IMR-90 (cell line): Measurements from ENCODE around the gene SMIM5. TPM values are rescaled to one million over a fixed set of nuclear protein-coding genes. Genes with fewer than 3 reads are reported as not detected.

Experiments
- ATAC-seq: fragments of 200-7000 bp; cut with Tn5 transposase; 2 replicates; pipeline ENCODE4 v1.9.1; 2020; ENCODE audit warnings: low read depth, mild to moderate bottlenecking, moderate library complexity
- BruUV-seq: library from RNA; stranded (reverse); fragments of 400-500 nt; replicated peaks from 2 replicates; lab custom pipeline; 2021; lab: Mats Ljungman, UMichigan
- CTCF ChIA-PET: fragments of 300-600 bp; formaldehyde crosslinking; extraction: SDS; loops from one replicate; lab custom pipeline; 2021; ENCODE audit warnings: antibody characterized with exemption; lab: Yijun Ruan, JAX
- POLR2A ChIA-PET: fragments of 300-600 bp; sonication (Branson Sonifier 250); formaldehyde crosslinking; loops from one replicate; lab custom pipeline; 2022; ENCODE audit warnings: antibody characterized with exemption; ENCODE audit not compliant: unreplicated experiment; lab: Charles Lee
- DNase-seq: peaks from one replicate; pipeline ENCODE4 v3.0.0; 2013
- H2AFZ ChIP-seq: replicated peaks from 2 replicates; pipeline ENCODE3; 2013; ENCODE audit warnings: low read length, mild to moderate bottlenecking; ENCODE audit not compliant: poor library complexity
- H2AK5ac ChIP-seq: 2 replicates; pipeline ENCODE4 v1.6.1; 2013; ENCODE audit warnings: low read depth, low read length, inconsistent platforms
- H2AK9ac ChIP-seq: replicated peaks from 2 replicates; pipeline ENCODE3; 2013; ENCODE audit warnings: mild to moderate bottlenecking, low read depth, low read length, moderate library complexity; ENCODE audit not compliant: poor library complexity
- H2BK120ac ChIP-seq: 2 replicates; pipeline ENCODE4 v1.6.1; 2013; ENCODE audit warnings: low read depth, low read length, inconsistent platforms
- H2BK15ac ChIP-seq: 3 replicates; pipeline ENCODE4 v1.6.1; 2013; ENCODE audit warnings: low read depth, low read length, inconsistent platforms
- H2BK20ac ChIP-seq: 2 replicates; pipeline ENCODE4 v1.6.1; 2013; ENCODE audit warnings: low read depth, mild to moderate bottlenecking, inconsistent platforms, low read length, moderate library complexity
- H2BK5ac ChIP-seq: 2 replicates; pipeline ENCODE4 v1.6.1; 2013; ENCODE audit warnings: mild to moderate bottlenecking, low read depth, low read length, inconsistent platforms; ENCODE audit not compliant: poor library complexity, severe bottlenecking
- H3K14ac ChIP-seq: replicated peaks from 2 replicates; pipeline ENCODE4 v1.6.1; 2013; ENCODE audit warnings: low read depth, low read length, inconsistent platforms
- H3K18ac ChIP-seq: 2 replicates; pipeline ENCODE4 v1.6.1; 2013; ENCODE audit warnings: low read depth, low read length, control low read depth
- H3K23ac ChIP-seq: 2 replicates; pipeline ENCODE4 v1.6.1; 2013; ENCODE audit warnings: low read depth, low read length, inconsistent platforms
- H3K27ac ChIP-seq: 2 replicates; pipeline ENCODE4 v1.5.1; 2013; ENCODE audit warnings: mild to moderate bottlenecking, control low read depth, low read length; ENCODE audit not compliant: insufficient read depth
- H3K27me3 ChIP-seq: 2 replicates; pipeline ENCODE4 v1.6.1; 2013; ENCODE audit warnings: low read length; ENCODE audit not compliant: control insufficient read depth, insufficient read depth
- H3K36me3 ChIP-seq: 2 replicates; pipeline ENCODE4 v1.6.1; 2013; ENCODE audit warnings: low read length, mixed read lengths; ENCODE audit not compliant: control insufficient read depth, insufficient read depth
- H3K4ac ChIP-seq: 2 replicates; pipeline ENCODE4 v1.6.1; 2013; ENCODE audit warnings: low read depth, low read length, inconsistent platforms
- H3K4me1 ChIP-seq: 2 replicates; pipeline ENCODE4 v1.6.1; 2013; ENCODE audit warnings: low read length, mixed read lengths; ENCODE audit not compliant: control insufficient read depth, insufficient read depth
- H3K4me2 ChIP-seq: 2 replicates; pipeline ENCODE4 v1.6.1; 2013; ENCODE audit warnings: low read depth, mild to moderate bottlenecking, control low read depth, low read length, moderate library complexity
- H3K4me3 ChIP-seq: 2 replicates; pipeline ENCODE4 v1.5.1; 2013; ENCODE audit warnings: low read depth, mild to moderate bottlenecking, control low read depth, low read length, moderate library complexity; ENCODE audit not compliant: insufficient read depth
- H3K56ac ChIP-seq: 2 replicates; pipeline ENCODE4 v1.6.1; 2013; ENCODE audit warnings: low read length, inconsistent platforms; ENCODE audit not compliant: insufficient read depth; ENCODE audit errors: extremely low read depth
- H3K79me1 ChIP-seq, 2 experiments: 2 replicates each; pipeline ENCODE4 v1.6.1; 2013; ENCODE audit warnings: low read length in 2 of 2, inconsistent platforms in 1 of 2, low read depth in 1 of 2
- H3K9ac ChIP-seq: 2 replicates; pipeline ENCODE4 v1.6.1; 2013; ENCODE audit warnings: low read depth, low read length, control low read depth
- H3K9me1 ChIP-seq: 2 replicates; pipeline ENCODE4 v1.6.1; 2013; ENCODE audit warnings: low read length, inconsistent platforms; ENCODE audit not compliant: insufficient read depth
- H3K9me3 ChIP-seq: 2 replicates; pipeline ENCODE4 v1.6.1; 2013; ENCODE audit warnings: low read length; ENCODE audit not compliant: control insufficient read depth, insufficient read depth
- H4K20me1 ChIP-seq: 2 replicates; pipeline ENCODE4 v1.6.1; 2013; ENCODE audit warnings: low read length, inconsistent platforms; ENCODE audit not compliant: insufficient read depth
- H4K5ac ChIP-seq: 2 replicates; pipeline ENCODE4 v1.6.1; 2013; ENCODE audit warnings: mild to moderate bottlenecking, low read depth, low read length, control low read depth
- H4K8ac ChIP-seq, 2 experiments: 2 replicates each; pipeline ENCODE4 v1.6.1; 2013; ENCODE audit warnings: low read depth in 2 of 2, low read length in 2 of 2, control low read depth in 1 of 2, inconsistent platforms in 1 of 2
- H4K91ac ChIP-seq: 2 replicates; pipeline ENCODE4 v1.6.1; 2013; ENCODE audit warnings: low read depth, low read length, inconsistent platforms; ENCODE audit not compliant: insufficient read depth
- CEBPB ChIP-seq: IDR thresholded peaks from 2 replicates; pipeline ENCODE4 v1.6.1; 2012; ENCODE audit warnings: low read depth, low read length, improper control_type of control experiment
- CHD1 ChIP-seq: IDR thresholded peaks from 2 replicates; pipeline ENCODE4 v1.6.1; 2012; ENCODE audit warnings: low read depth, low read length, improper control_type of control experiment
- FOS ChIP-seq: fragments of 150-350 bp; IDR thresholded peaks from 2 replicates; pipeline ENCODE4 v1.6.1; 2016; ENCODE audit warnings: low read depth, low read length
- MAFK ChIP-seq: IDR thresholded peaks from 2 replicates; pipeline ENCODE4 v1.6.1; 2012; ENCODE audit warnings: low read depth, low read length, improper control_type of control experiment
- WGBS, 2 experiments: methylation state at CpG; one replicate each; pipeline versions ENCODE4 v1.1.5 to v1.1.7; 2013; ENCODE audit warnings: missing lambda C conversion rate in 2 of 2; ENCODE audit not compliant: insufficient read length in 1 of 2; ENCODE audit errors: extremely low coverage in 2 of 2; 5-methylcytosine and 5-hydroxymethylcytosine counted together
- dilution Hi-C: fragments of 300-500 bp; cut with HindIII; formaldehyde crosslinking; loops from one replicate; pipeline ENCODE4 v1.14.3; 2018; ENCODE audit warnings: low sequenced_read_pairs; ENCODE audit not compliant: unreplicated experiment
- in situ Hi-C: fragments of 300-500 bp; cut with MboI; formaldehyde crosslinking; loops from 3 replicates; pipeline ENCODE4 v1.14.3; 2019; ENCODE audit warnings: low sequenced_read_pairs, inconsistent platforms, mixed read lengths
- intact Hi-C: fragments of 100-400 bp; cut with micrococcal nuclease; formaldehyde crosslinking; loops from 2 replicates; pipeline ENCODE4 v1.10.0; 2022
- polyA plus RNA-seq, 3 experiments: library from polyadenylated mRNA; depleted of rRNA; stranded (reverse); fragments of >200 nt; gene quantifications; 2 replicates each; pipeline ENCODE4 v1.2.3, GENCODE V29; 2012; ENCODE audit warnings: low replicate concordance in 1 of 3
- total RNA-seq: library from RNA; depleted of rRNA; stranded (reverse); fragments of >200 nt; gene quantifications from 2 replicates; pipeline ENCODE4 v1.2.3, GENCODE V29; 2012
- TF ChIP-seq, protein P1 (sequence below): fragments of 150-350 bp; IDR thresholded peaks from 2 replicates; pipeline ENCODE4 v1.6.1; 2016; ENCODE audit warnings: low read depth, mild to moderate bottlenecking, low read length, moderate library complexity, borderline replicate concordance

The SMIM5 gene
- total and polyA plus RNA-seq, 2 of the 4 experiments (the other 2 are of a cell fraction) = not detected

DNA sequence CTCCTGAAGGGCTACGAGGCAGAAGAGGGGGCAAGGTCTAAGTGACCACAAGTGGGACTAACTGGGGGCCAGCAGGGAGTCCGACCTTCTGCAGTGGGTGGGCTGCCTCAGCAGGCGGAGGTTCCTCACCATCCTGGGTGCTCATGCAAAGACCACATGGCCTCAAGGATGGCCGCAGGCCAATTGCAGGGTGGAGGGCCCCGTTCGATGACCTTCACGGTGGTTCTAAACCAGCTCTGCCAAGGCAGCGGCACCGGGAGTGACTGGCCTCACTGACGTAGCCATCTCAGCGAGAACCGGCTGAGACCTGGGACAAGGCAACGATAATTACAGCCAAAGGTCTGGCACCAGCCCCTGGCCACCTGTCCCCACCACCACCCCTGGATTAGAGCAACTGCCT is 5.7 kb downstream of the SMIM5 start:
- in situ Hi-C loops = no loop called here
- H3K14ac ChIP-seq = no peak overlapping the region
- H2AFZ ChIP-seq = no peak overlapping the region
- no peak for ATAC-seq
- no peak overlapping the region for H3K9ac ChIP-seq
- H3K4ac ChIP-seq = no peak overlapping the region
- peaks cover 3% of the 10 kb centered on the region; the same call in 1 of the 2 replicates for H4K20me1 ChIP-seq
- no peak overlapping the region for H3K18ac ChIP-seq
- H3K4me2 ChIP-seq = no peak overlapping the region
- no peak overlapping the region for H4K91ac ChIP-seq
- TF ChIP-seq FOS = no peak
- TF ChIP-seq CHD1 = no peak
- TF ChIP-seq CEBPB = no peak
- TF ChIP-seq, protein P1, sequence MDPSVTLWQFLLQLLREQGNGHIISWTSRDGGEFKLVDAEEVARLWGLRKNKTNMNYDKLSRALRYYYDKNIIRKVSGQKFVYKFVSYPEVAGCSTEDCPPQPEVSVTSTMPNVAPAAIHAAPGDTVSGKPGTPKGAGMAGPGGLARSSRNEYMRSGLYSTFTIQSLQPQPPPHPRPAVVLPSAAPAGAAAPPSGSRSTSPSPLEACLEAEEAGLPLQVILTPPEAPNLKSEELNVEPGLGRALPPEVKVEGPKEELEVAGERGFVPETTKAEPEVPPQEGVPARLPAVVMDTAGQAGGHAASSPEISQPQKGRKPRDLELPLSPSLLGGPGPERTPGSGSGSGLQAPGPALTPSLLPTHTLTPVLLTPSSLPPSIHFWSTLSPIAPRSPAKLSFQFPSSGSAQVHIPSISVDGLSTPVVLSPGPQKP = no peak
- no peak for TF ChIP-seq MAFK
- BruUV-seq = no TSS peak
- no peak overlapping the region for H2BK15ac ChIP-seq
- no peak overlapping the region for H2BK5ac ChIP-seq
- H3K9me3 ChIP-seq = no peaks in the 10 kb centered on the region
- H3K27me3 ChIP-seq = no peaks in the 10 kb centered on the region
- dilution Hi-C loops = no loop called here
- H2AK5ac ChIP-seq = no peak overlapping the region
- H3K23ac ChIP-seq = no peak overlapping the region
- H4K5ac ChIP-seq = no peak overlapping the region
- H2BK120ac ChIP-seq = no peak overlapping the region
- POLR2A ChIA-PET = no interaction called here
- H3K4me1 ChIP-seq = peaks cover 5% of the 10 kb centered on the region; the same call in 1 of the 2 replicates
- no peaks in the 10 kb centered on the region for H3K9me1 ChIP-seq
- CTCF ChIA-PET = no interaction called here
- no peak overlapping the region for H3K27ac ChIP-seq
- H3K36me3 ChIP-seq = peaks cover 11% of the 10 kb centered on the region; the same call in 1 of the 2 replicates
- H2AK9ac ChIP-seq = no peak overlapping the region
- DNase-seq = no peak
- 87% methylated on average over 3 of the region's 13 CpGs; no CpG with 5 or more reads in 1 of the 2 experiments for WGBS, 2 experiments
- intact Hi-C loops = no loop called here
- no peaks in the 10 kb centered on the region for H3K79me1 ChIP-seq
- H4K8ac ChIP-seq = no peak overlapping the region
- no peak overlapping the region for H3K56ac ChIP-seq
- no peak overlapping the region for H3K4me3 ChIP-seq
- no peak overlapping the region for H2BK20ac ChIP-seq
